Activated T-cell treated with anti-CD3 and anti-CD28 coated beads for 1 hour (primary cell): ENCODE results near the gene DPT.
"Not testable (repeated sequence)": the region's sequence is repeated elsewhere in the genome, so short reads cannot be mapped to it uniquely, and the experiment has no call there.

Experiments used
- DNase-seq: peaks from one replicate; pipeline ENCODE4 v3.0.0-alpha.2; 2020; ENCODE audit warnings: low read depth

Gene DPT

GRCh38 chr1:168728473-168729404 is at the start of gene DPT:
Gene DPT (minus strand): TSS chr1:168729206. CDS start chr1:168729174, 32 bp downstream.
- no peak for DNase-seq

DNA sequence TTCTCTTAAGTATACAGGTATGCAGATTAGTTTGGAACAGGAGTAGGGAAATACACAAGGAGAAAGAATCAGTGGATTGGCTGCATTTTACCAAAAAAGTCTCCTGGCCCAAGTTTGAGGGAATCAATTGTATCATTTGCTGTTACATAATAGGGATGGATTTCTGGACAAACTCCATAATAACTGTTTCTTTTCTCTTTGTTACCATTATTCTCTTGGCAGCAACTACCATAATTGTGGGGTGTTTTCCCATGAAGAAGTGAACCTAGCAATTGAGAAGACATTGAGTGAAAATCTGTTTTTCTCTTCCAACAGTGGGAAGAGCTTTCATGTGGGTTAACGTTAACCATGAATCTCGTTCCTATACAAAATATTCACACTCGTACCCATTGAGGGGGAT is 46.4 kb upstream of the DPT start:
- DNase-seq, result no peak

DNA sequence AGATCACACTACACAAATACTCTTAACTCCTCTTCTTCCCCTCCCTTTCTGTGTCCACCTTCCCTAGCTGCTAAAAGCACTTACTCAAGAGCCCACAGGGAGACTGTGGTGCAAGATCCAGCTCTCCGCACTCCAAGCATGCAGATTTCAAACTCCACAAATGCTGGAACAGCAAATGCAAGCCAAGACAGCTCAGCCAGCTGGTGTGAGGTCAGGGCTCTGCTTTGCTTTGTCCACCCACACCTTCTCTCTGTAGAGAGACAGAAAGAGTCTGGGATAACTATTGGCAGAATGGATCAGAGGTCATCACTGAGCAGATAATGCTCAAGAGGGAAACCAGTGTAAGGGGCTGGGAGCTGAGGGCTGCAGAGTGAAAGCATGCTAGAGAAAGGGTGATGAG is 45.2 kb upstream of the DPT start:
- DNase-seq, result no peak

DNA sequence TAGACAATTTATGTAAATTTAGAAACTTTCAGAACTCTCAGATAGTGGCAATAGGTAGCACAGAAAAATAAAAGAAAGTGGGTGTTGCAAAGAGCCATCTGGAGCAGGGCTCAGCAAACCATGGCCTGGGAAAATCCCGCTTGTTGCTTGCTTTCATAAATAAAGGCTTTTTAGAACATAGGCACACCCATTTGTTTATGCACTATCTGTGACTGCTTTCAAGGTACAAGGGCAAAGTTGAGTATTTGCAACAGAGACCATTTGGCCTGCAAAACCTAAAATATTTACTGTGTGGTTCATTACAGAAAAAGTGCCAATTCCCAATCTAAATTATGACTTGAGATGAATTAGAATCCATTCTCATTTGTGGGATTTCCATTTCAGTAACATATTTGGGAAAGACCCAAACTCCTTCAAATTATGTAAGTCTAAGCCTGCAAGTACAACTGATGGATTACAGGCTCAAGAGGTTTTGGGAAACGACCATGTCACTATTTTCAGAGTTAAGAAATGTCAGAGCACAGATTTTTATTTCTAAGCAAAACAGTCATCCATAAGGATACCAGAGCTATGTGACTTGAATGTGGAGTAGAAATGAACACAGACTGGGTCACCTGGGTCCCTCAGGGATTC is 43.5 kb upstream of the DPT start:
- DNase-seq, result no peak

GRCh38 chr1:168771104-168771630 is 42.2 kb upstream of the DPT start:
- DNase-seq, result no peak

- DNase-seq, result not testable (repeated sequence)
Observed at GRCh38 chr1:168769893-168770292, 40.9 kb upstream of the DPT start.

GRCh38 chr1:168767894-168768584 is 39.0 kb upstream of the DPT start:
- DNase-seq, result no peak

DNA sequence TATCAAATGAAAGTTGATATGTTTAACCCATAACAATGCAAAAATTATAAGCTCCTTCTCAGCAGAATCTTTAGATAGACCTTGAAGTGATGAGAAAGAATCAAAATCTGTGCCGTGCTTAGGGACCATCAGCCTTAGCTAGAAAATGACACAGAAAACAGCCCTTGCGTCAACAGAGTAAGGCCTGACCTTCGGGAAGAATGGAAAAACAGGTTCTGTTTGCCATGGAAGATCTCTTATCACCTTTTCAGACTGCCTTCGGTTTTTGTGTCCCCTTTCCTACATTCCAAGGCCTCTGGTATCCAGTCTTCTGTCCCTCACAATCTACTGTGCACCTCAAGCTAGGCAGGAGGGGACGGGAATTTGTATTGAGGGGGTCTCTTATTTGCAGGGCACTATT is 37.6 kb upstream of the DPT start:
- DNase-seq, result no peak

DNA sequence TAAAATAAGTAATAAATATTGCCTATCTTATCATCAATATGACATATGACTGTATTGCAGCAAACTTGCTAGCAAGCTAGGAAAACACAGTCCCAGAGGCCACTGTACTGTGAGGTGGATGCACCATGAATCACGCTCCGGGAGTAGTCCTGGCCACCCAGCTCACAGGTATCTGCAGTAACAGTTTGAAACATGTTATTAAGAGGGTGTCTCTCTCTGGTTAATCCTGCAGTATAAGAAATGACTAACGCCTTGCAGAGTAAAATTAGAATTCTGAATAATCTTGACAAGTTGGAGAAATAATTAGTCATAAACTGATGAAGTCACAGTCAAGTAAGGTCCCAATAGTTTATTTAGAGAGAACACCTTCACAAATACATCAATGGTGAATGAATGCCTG is 34.0 kb upstream of the DPT start:
- no peak for DNase-seq

DNA sequence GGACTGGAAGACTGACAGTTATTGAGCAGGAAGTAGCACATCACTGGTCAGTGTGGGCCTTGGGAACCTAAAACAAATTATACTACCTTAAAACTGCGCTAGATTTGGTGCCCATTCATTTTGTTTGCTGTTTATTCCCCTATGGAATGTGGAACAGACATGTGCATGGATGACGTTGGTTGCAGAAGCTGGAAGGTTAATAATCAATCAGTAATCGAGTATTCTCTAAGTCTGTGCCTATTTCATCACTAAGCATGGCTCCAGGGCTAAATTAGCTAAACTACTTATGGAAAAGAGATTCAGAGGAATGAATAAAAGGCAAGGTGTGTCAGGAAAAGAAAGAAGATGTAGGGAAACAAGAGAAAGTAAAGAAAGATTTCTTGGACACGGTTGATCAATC is 33.5 kb upstream of the DPT start:
- no peak for DNase-seq

- no peak for DNase-seq
Observed at GRCh38 chr1:168760781-168761180, 31.8 kb upstream of the DPT start.

- no peak for DNase-seq
Observed at GRCh38 chr1:168760241-168760640, 31.2 kb upstream of the DPT start.

- no peak for DNase-seq
Observed at GRCh38 chr1:168759077-168759476, 30.1 kb upstream of the DPT start.

GRCh38 chr1:168758503-168758902 is 29.5 kb upstream of the DPT start:
- DNase-seq, result no peak

DNA sequence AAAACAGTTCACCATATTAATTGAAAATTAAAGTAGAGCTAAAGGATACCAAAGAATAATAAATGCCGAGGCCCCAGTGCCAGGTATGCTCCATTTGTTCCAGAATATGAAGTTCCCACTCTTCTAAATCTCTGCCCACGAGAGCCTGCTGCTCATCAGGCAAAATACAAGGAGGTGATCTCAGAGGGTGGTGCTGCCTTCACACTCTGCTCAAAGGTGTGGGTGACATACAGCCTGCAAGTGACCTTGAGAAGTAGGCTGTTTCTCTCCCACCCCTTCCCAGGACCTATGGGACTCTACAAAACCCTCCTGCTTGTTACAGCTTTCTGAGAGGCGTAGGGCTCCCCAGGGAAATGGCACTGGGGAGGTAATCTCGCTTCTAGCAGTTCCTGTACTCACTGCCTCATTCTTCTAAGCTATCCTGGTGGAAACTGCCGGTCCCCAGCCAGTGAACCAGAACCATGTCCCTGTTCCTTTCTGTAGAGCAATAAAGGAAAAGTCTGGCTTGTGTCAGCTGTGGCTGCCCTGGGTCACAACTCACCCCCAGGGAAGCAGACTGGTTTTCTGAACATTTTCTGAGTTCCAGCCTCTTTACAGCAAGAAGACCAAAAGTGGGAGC is 26.9 kb upstream of the DPT start:
- DNase-seq, result no peak

GRCh38 chr1:168752171-168752832 is 23.3 kb upstream of the DPT start:
- no peak for DNase-seq

- DNase-seq, result no peak
Observed at GRCh38 chr1:168751195-168751650, 22.2 kb upstream of the DPT start.

- no peak for DNase-seq
Observed at GRCh38 chr1:168742994-168743650, 14.1 kb upstream of the DPT start.

DNA sequence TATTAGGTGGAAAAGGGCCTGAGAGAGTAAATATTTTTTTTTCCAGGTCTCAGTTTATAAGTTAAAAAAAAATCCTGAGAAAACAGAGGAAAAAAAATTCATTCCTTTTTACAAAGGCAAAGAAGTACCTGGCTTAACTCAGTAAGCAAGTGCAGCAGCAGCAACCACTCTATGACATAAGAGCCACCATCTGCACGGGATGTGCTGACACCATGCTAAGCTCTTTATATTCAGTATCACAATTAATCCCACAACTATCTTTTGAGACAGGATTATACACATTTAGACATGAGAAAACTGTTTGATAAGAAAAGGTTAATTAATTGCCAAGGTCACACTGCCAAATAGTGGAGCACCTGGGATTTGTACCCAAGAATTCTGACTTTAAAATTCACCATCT is 13.4 kb upstream of the DPT start:
- DNase-seq, result no peak

DNA sequence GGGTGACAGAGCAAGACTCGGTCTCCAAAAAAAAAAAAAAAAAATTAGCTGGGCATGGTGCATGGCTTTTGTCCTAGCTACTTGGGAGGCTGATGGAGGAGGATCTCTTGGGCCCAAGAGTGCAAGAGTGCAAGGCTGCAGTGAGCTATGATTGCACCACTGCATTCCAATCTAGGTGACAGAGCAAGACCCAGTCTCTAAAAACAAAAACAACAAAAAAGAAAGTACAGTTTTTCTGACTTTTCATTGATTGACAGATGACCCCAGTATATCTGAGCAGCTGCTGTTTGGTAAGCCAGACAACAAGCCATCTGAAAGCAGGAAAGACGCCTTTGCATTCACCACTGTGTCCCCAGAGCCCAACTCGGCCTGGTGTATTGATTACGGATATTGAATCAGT is 10.9 kb upstream of the DPT start:
- no peak for DNase-seq

DNA sequence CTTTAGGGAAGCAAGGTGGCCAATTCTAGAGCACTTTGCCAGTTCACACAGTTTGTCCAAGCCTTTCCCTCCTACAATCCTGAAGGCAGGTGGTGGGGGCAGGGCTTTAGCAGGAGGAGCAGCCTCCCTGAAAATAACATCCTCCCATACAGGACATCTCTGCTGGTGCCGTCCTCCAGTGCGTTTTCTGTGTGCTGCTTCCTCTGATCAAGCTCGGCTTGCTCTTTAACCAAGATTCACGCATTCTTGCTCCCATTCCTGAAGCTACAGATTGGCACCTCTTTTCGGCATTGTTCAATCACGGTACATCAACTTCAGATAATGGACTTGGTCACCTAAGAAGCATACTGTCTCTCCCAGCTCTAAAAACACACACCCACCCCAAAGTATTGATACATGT is 7.5 kb upstream of the DPT start:
- no peak for DNase-seq
